OCI-M2 (cell line): ENCODE data around the gene PTCHD1.

Source experiments
- DNase-seq: peaks from one replicate; lab custom pipeline; 2025; ENCODE audit not compliant: unreplicated experiment; lab: John Stamatoyannopoulos, UW

The PTCHD1 gene

GRCh38 chrX:23394421-23394820 is 59.8 kb downstream of the PTCHD1 start:
- no peak for DNase-seq

- no peak for DNase-seq
Observed at GRCh38 chrX:23396263-23396662, 61.6 kb downstream of the PTCHD1 start.

GRCh38 chrX:23398570-23398969 is 63.9 kb downstream of the PTCHD1 start:
- no peak for DNase-seq

- DNase-seq: no peak
Observed at GRCh38 chrX:23403849-23404248, 69.2 kb downstream of the PTCHD1 start.

- no peak for DNase-seq
Observed at GRCh38 chrX:23422912-23423311, 88.3 kb downstream of the PTCHD1 start.

GRCh38 chrX:23434356-23434884 is 99.8 kb downstream of the PTCHD1 start:
- no peak for DNase-seq

- DNase-seq: no peak
Observed at GRCh38 chrX:23435108-23435507, 100.5 kb downstream of the PTCHD1 start.

- no peak for DNase-seq
Observed at GRCh38 chrX:23435575-23435974, 100.9 kb downstream of the PTCHD1 start.

- no peak for DNase-seq
Observed at GRCh38 chrX:23436875-23437274, 102.2 kb downstream of the PTCHD1 start.

GRCh38 chrX:23451266-23451665 is 116.6 kb downstream of the PTCHD1 start:
- DNase-seq: no peak
